Measurements from ENCODE around the gene APP. TPM values are rescaled to one million over a fixed set of nuclear protein-coding genes. Genes with fewer than 3 reads are reported as not detected.

The APP gene
- total RNA-seq, 1 experiment from 2014 or later: 472 TPM

- Mint-ChIP-seq H3K9me3 (ENCODE audit: unreplicated experiment) (no peaks in the 10 kb centered on the region), H3K36me3 (ENCODE audit: insufficient read depth, unreplicated experiment) (peaks cover 42% of the 10 kb centered on the region), H3K27ac (ENCODE audit: low read depth, unreplicated experiment) (no peak overlapping the region), H3K4me1 (ENCODE audit: insufficient read depth, unreplicated experiment) (no peaks in the 10 kb centered on the region), H3K27me3 (ENCODE audit: insufficient read depth, unreplicated experiment) (no peaks in the 10 kb centered on the region), H3K4me3 (ENCODE audit: unreplicated experiment) (no peak overlapping the region)
- no peak for DNase-seq (ENCODE audit: unreplicated experiment)
- ChIA-PET CTCF (interaction anchor here (0.6 to 0.9 kb wide), 2 partner anchors 17 to 843 kb away, joined by 3 to 5 read pairs; no protein-coding TSS in a partner anchor), POLR2A (interaction anchor here (0.7 kb wide), 1 partner anchor 18 kb away, joined by 3 read pairs; no protein-coding TSS in a partner anchor)
- BruUV-seq (replicated peaks): no TSS peak
- TF ChIP-seq CTCF (IDR thresholded peaks at IDR 0.05; ENCODE audit: unreplicated experiment): no peak
- intact Hi-C loops (cut with micrococcal nuclease): no loop called here
Observed at GRCh38 chr21:25878344-25878743, 292.2 kb downstream of the APP start.

GRCh38 chr21:25872271-25872670 lies 298.3 kb downstream of the APP start:
- BruUV-seq (replicated peaks): no TSS peak
- ChIA-PET POLR2A (no interaction called here), CTCF (interaction anchor here (0.5 to 1.4 kb wide), 6 partner anchors 13 to 681 kb away, joined by 3 to 4 read pairs (median 3); no protein-coding TSS in a partner anchor)

GRCh38 chr21:25871566-25871965 lies 299.0 kb downstream of the APP start:
- intact Hi-C loops (cut with micrococcal nuclease): no loop called here
- no peak for TF ChIP-seq CTCF (IDR thresholded peaks at IDR 0.05; ENCODE audit: unreplicated experiment)
- no peak overlapping the region for H3K27ac Mint-ChIP-seq (ENCODE audit: low read depth, unreplicated experiment)
- H3K27me3 Mint-ChIP-seq (ENCODE audit: insufficient read depth, unreplicated experiment): no peaks in the 10 kb centered on the region
- BruUV-seq (replicated peaks): no TSS peak
- peak; percentile 21 for DNase-seq (ENCODE audit: unreplicated experiment)
- no peak overlapping the region for H3K4me3 Mint-ChIP-seq (ENCODE audit: unreplicated experiment)
- no peaks in the 10 kb centered on the region for H3K4me1 Mint-ChIP-seq (ENCODE audit: insufficient read depth, unreplicated experiment)
- ChIA-PET POLR2A (no interaction called here), CTCF (interaction anchor here (1.4 kb wide), 1 partner anchor 14 kb away, joined by 3 read pairs; no protein-coding TSS in a partner anchor)
- H3K9me3 Mint-ChIP-seq (ENCODE audit: unreplicated experiment): no peaks in the 10 kb centered on the region
- peaks cover 54% of the 10 kb centered on the region for H3K36me3 Mint-ChIP-seq (ENCODE audit: insufficient read depth, unreplicated experiment)

More at GRCh38 chr21:25872271-25872670, 298.3 kb downstream of the APP start:
- no peaks in the 10 kb centered on the region for H3K27me3 Mint-ChIP-seq (ENCODE audit: insufficient read depth, unreplicated experiment)
- peak; percentile 18 for TF ChIP-seq CTCF (IDR thresholded peaks at IDR 0.05; ENCODE audit: unreplicated experiment)
- no peaks in the 10 kb centered on the region for H3K4me1 Mint-ChIP-seq (ENCODE audit: insufficient read depth, unreplicated experiment)
- H3K9me3 Mint-ChIP-seq (ENCODE audit: unreplicated experiment): no peaks in the 10 kb centered on the region
- peaks cover 60% of the 10 kb centered on the region for H3K36me3 Mint-ChIP-seq (ENCODE audit: insufficient read depth, unreplicated experiment)
- H3K4me3 Mint-ChIP-seq (ENCODE audit: unreplicated experiment): no peak overlapping the region
- DNase-seq (ENCODE audit: unreplicated experiment): no peak
- no peak overlapping the region for H3K27ac Mint-ChIP-seq (ENCODE audit: low read depth, unreplicated experiment)
- intact Hi-C loops (cut with micrococcal nuclease): no loop called here

GRCh38 chr21:25870084-25870483 lies 300.5 kb downstream of the APP start:
- POLR2A ChIA-PET: no interaction called here
- TF ChIP-seq CTCF (IDR thresholded peaks at IDR 0.05; ENCODE audit: unreplicated experiment): no peak
- Mint-ChIP-seq H3K9me3 (ENCODE audit: unreplicated experiment) (no peaks in the 10 kb centered on the region), H3K4me3 (ENCODE audit: unreplicated experiment) (no peak overlapping the region), H3K27me3 (ENCODE audit: insufficient read depth, unreplicated experiment) (no peaks in the 10 kb centered on the region), H3K36me3 (ENCODE audit: insufficient read depth, unreplicated experiment) (peaks cover 40% of the 10 kb centered on the region), H3K27ac (ENCODE audit: low read depth, unreplicated experiment) (no peak overlapping the region), H3K4me1 (ENCODE audit: insufficient read depth, unreplicated experiment) (no peaks in the 10 kb centered on the region)
- intact Hi-C loops (cut with micrococcal nuclease): no loop called here
- CTCF ChIA-PET: interaction anchor here (0.6 to 1.3 kb wide), 4 partner anchors 12 to 107 kb away, joined by 3 to 7 read pairs (median 3); no protein-coding TSS in a partner anchor
- BruUV-seq (replicated peaks): no TSS peak
- no peak for DNase-seq (ENCODE audit: unreplicated experiment)
